PFSK-1 (cell line): Measurements from ENCODE around the gene CHADL.

Experiments
- FOXP2 ChIP-seq: optimal IDR thresholded peaks from 2 replicates; pipeline ENCODE3; 2011; ENCODE audit warnings: borderline replicate concordance, control low read depth, inconsistent platforms; ENCODE audit not compliant: insufficient read depth; ENCODE audit errors: extremely low read length, extremely low read depth
- POLR2AphosphoS5 ChIP-seq: IDR thresholded peaks from 2 replicates; pipeline ENCODE4 v1.6.1; 2012; ENCODE audit warnings: low read depth, mild to moderate bottlenecking, control low read depth, low read length, moderate library complexity
- SIN3A ChIP-seq: IDR thresholded peaks from 2 replicates; pipeline ENCODE4 v1.6.1; 2012; ENCODE audit warnings: mild to moderate bottlenecking, low read length, moderate library complexity, borderline replicate concordance; ENCODE audit not compliant: insufficient read depth
- TAF1 ChIP-seq: IDR thresholded peaks from 2 replicates; pipeline ENCODE4 v1.6.1; 2012; ENCODE audit warnings: low read length, control low read depth, borderline replicate concordance; ENCODE audit not compliant: insufficient read depth
- TF ChIP-seq, protein P1 (sequence below), 2 experiments: IDR thresholded peaks; 2 replicates each; pipeline versions ENCODE4 v1.6.1 to v1.8.0; 2011 to 2012; ENCODE audit warnings: low read depth in 2 of 2, low read length in 2 of 2, control low read depth in 1 of 2, inconsistent platforms in 1 of 2, mild to moderate bottlenecking in 1 of 2, moderate library complexity in 1 of 2; ENCODE audit not compliant: insufficient read depth in 1 of 2

The CHADL gene

GRCh38 chr22:41274856-41275255 lies 34.1 kb upstream of the CHADL start:
- no peak for TF ChIP-seq SIN3A
- no peak for TF ChIP-seq FOXP2
- TF ChIP-seq TAF1, result no peak
- TF ChIP-seq POLR2AphosphoS5, result no peak
- TF ChIP-seq, protein P1, sequence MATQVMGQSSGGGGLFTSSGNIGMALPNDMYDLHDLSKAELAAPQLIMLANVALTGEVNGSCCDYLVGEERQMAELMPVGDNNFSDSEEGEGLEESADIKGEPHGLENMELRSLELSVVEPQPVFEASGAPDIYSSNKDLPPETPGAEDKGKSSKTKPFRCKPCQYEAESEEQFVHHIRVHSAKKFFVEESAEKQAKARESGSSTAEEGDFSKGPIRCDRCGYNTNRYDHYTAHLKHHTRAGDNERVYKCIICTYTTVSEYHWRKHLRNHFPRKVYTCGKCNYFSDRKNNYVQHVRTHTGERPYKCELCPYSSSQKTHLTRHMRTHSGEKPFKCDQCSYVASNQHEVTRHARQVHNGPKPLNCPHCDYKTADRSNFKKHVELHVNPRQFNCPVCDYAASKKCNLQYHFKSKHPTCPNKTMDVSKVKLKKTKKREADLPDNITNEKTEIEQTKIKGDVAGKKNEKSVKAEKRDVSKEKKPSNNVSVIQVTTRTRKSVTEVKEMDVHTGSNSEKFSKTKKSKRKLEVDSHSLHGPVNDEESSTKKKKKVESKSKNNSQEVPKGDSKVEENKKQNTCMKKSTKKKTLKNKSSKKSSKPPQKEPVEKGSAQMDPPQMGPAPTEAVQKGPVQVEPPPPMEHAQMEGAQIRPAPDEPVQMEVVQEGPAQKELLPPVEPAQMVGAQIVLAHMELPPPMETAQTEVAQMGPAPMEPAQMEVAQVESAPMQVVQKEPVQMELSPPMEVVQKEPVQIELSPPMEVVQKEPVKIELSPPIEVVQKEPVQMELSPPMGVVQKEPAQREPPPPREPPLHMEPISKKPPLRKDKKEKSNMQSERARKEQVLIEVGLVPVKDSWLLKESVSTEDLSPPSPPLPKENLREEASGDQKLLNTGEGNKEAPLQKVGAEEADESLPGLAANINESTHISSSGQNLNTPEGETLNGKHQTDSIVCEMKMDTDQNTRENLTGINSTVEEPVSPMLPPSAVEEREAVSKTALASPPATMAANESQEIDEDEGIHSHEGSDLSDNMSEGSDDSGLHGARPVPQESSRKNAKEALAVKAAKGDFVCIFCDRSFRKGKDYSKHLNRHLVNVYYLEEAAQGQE (IDR thresholded peaks at IDR 0.05; ENCODE audit: insufficient read depth in 1 of 2, low read depth in 2 of 2, low read length in 2 of 2), result no peak

- no peak for TF ChIP-seq SIN3A
- TF ChIP-seq POLR2AphosphoS5, result no peak
- TF ChIP-seq, protein P1 (IDR thresholded peaks at IDR 0.05; ENCODE audit: insufficient read depth in 1 of 2, low read depth in 2 of 2, low read length in 2 of 2), result no peak
- TF ChIP-seq TAF1, result no peak
These were observed 32.4 kb upstream of the CHADL start for GRCh38 chr22:41273128-41273527.

- TF ChIP-seq POLR2AphosphoS5 (no peak), FOXP2 (no peak), SIN3A (no peak), TAF1 (no peak)
- TF ChIP-seq, protein P1 (IDR thresholded peaks at IDR 0.05; ENCODE audit: insufficient read depth in 1 of 2, low read depth in 2 of 2, low read length in 2 of 2), result no peak
These were observed 31.1 kb upstream of the CHADL start for GRCh38 chr22:41271787-41272186.

DNA sequence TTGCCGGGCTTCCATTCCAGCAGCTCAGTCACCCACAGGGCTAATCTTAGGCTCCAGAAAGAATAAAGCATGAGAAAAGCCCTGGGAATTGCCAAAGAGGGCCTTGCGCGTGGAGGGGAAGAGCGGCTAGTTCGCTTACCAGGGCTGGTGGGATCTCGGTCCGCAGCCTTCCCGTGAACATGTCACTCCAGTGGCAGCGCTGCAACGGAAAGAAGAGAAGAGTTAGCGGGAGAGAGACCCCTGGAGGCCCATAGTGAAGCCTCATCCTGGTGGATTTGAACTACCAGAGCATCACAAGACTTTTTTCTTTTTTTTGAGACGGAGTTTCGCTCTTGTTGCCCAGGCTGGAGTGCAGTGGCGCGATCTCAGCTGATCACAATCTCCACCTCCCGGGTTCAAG lies 27.2 kb upstream of the CHADL start:
- TF ChIP-seq, protein P1 (IDR thresholded peaks at IDR 0.05; ENCODE audit: insufficient read depth in 1 of 2, low read depth in 2 of 2, low read length in 2 of 2), result no peak
- TF ChIP-seq TAF1 (no peak), SIN3A (no peak), POLR2AphosphoS5 (no peak), FOXP2 (no peak)

- TF ChIP-seq FOXP2 (no peak), SIN3A (no peak), TAF1 (no peak), POLR2AphosphoS5 (no peak)
- TF ChIP-seq, protein P1 (IDR thresholded peaks at IDR 0.05; ENCODE audit: insufficient read depth in 1 of 2, low read depth in 2 of 2, low read length in 2 of 2), result no peak
These were observed 23.7 kb upstream of the CHADL start for GRCh38 chr22:41264408-41264941.
